NOMO-1 treated with dmso at 0.1 percent for 144 hours (cell line): ENCODE results near the gene ZNF320.
"Not testable (repeated sequence)": the region's sequence is repeated elsewhere in the genome, so short reads cannot be mapped to it uniquely, and the experiment has no call there.

ENCODE experiments used
- DNase-seq: peaks from one replicate; lab custom pipeline; 2025; ENCODE audit not compliant: unreplicated experiment; lab: John Stamatoyannopoulos, UW

ZNF320 gene

GRCh38 chr19:52897138-52897935, at the start of gene ZNF320:
TSS of gene ZNF320 (minus strand) at chr19:52897635. CDS start at chr19:52890255, 7,380 bp downstream.
- no peak for DNase-seq

GRCh38 chr19:52946322-52947310, 49.2 kb upstream of the ZNF320 start:
- no peak for DNase-seq

- no peak for DNase-seq
Observed at GRCh38 chr19:52945652-52946321, 48.4 kb upstream of the ZNF320 start.

- not testable (repeated sequence) for DNase-seq
Observed at GRCh38 chr19:52944703-52945493, 47.5 kb upstream of the ZNF320 start.

- no peak for DNase-seq
Observed at GRCh38 chr19:52943884-52944643, 46.6 kb upstream of the ZNF320 start.

GRCh38 chr19:52943134-52943883, 45.9 kb upstream of the ZNF320 start:
- DNase-seq, result no peak

GRCh38 chr19:52942386-52943133, 45.1 kb upstream of the ZNF320 start:
- peak; percentile 68 for DNase-seq

- DNase-seq, result no peak
Observed at GRCh38 chr19:52941941-52942385, 44.5 kb upstream of the ZNF320 start.

GRCh38 chr19:52941523-52941922, 44.1 kb upstream of the ZNF320 start:
- DNase-seq, result not testable (repeated sequence)

GRCh38 chr19:52940905-52941304, 43.5 kb upstream of the ZNF320 start:
- not testable (repeated sequence) for DNase-seq

- DNase-seq, result no peak
Observed at GRCh38 chr19:52938761-52939160, 41.3 kb upstream of the ZNF320 start.

- DNase-seq, result no peak
Observed at GRCh38 chr19:52936954-52937325, 39.5 kb upstream of the ZNF320 start.

GRCh38 chr19:52936151-52936953, 38.9 kb upstream of the ZNF320 start:
- DNase-seq, result no peak

GRCh38 chr19:52935434-52935833, 38.0 kb upstream of the ZNF320 start:
- peak; percentile 19 for DNase-seq

- not testable (repeated sequence) for DNase-seq
Observed at GRCh38 chr19:52924641-52925040, 27.2 kb upstream of the ZNF320 start.

GRCh38 chr19:52923778-52924593, 26.6 kb upstream of the ZNF320 start:
- DNase-seq, result peak; percentile 40
